Hepatocyte (in vitro differentiated cells): ENCODE data around the gene CAPZB. TPM values are rescaled to one million over a fixed set of nuclear protein-coding genes. Genes with fewer than 3 reads are reported as not detected.

Experiments
- DNase-seq: peaks from one replicate; pipeline ENCODE4 v3.0.0-alpha.2; 2016; ENCODE audit warnings: low spot score
- H2AFZ ChIP-seq: fragments of 200-600 bp; sonication (generic); 2 replicates; pipeline ENCODE4 v1.6.0; 2016; ENCODE audit warnings: antibody characterized with exemption, mild to moderate bottlenecking
- H3K27ac ChIP-seq: fragments of 200-600 bp; sonication (generic); 2 replicates; pipeline ENCODE4 v1.5.1; 2016; ENCODE audit warnings: mild to moderate bottlenecking
- H3K27me3 ChIP-seq: fragments of 200-600 bp; sonication (generic); 2 replicates; pipeline ENCODE4 v1.6.1; 2016
- H3K36me3 ChIP-seq: fragments of 200-600 bp; sonication (generic); replicated peaks from 2 replicates; pipeline ENCODE4 v1.5.1; 2016; ENCODE audit warnings: low read depth; ENCODE audit not compliant: insufficient read depth
- H3K4me1 ChIP-seq: fragments of 200-600 bp; sonication (generic); 2 replicates; pipeline ENCODE4 v1.5.1; 2016; ENCODE audit warnings: mild to moderate bottlenecking, moderate library complexity; ENCODE audit not compliant: insufficient read depth
- H3K4me2 ChIP-seq: fragments of 200-600 bp; sonication (generic); 2 replicates; pipeline ENCODE4 v1.6.0; 2016
- H3K4me3 ChIP-seq: fragments of 200-600 bp; sonication (generic); 2 replicates; pipeline ENCODE4 v1.5.1; 2016; ENCODE audit warnings: mild to moderate bottlenecking
- H3K79me2 ChIP-seq: fragments of 200-600 bp; sonication (generic); 2 replicates; pipeline ENCODE4 v1.6.0; 2017; ENCODE audit warnings: mild to moderate bottlenecking
- H3K9me2 ChIP-seq: fragments of 200-600 bp; sonication (generic); replicated peaks from 2 replicates; pipeline ENCODE4 v1.6.0; 2017; ENCODE audit warnings: mild to moderate bottlenecking; ENCODE audit not compliant: insufficient read depth
- H3K9me3 ChIP-seq: fragments of 200-600 bp; sonication (generic); 2 replicates; pipeline ENCODE4 v1.5.1; 2016; ENCODE audit warnings: low read depth, mild to moderate bottlenecking
- H4K20me1 ChIP-seq: fragments of 200-600 bp; sonication (generic); 2 replicates; pipeline ENCODE4 v1.6.0; 2016; ENCODE audit warnings: mild to moderate bottlenecking; ENCODE audit not compliant: insufficient read depth, poor library complexity, severe bottlenecking
- EZH2 ChIP-seq: fragments of 200-600 bp; sonication (generic); IDR thresholded peaks from 2 replicates; pipeline ENCODE4 v1.6.1; 2016; ENCODE audit warnings: antibody characterized with exemption, mild to moderate bottlenecking, borderline replicate concordance
- EZH2phosphoT487 ChIP-seq: fragments of 200-600 bp; sonication (generic); IDR thresholded peaks from one replicate; pipeline ENCODE4 v1.6.1; 2018; ENCODE audit warnings: antibody characterized with exemption, mild to moderate bottlenecking, low read depth, moderate library complexity; ENCODE audit not compliant: unreplicated experiment, severe bottlenecking
- WGBS: methylation state at CpG from one replicate; pipeline ENCODE4 v1.1.6; 2016; ENCODE audit warnings: low lambda C conversion rate; ENCODE audit errors: missing lambda C conversion rate; 5-methylcytosine and 5-hydroxymethylcytosine counted together
- polyA plus RNA-seq: library from polyadenylated mRNA; unstranded; fragments of >200 nt; fragmentation: Nextera tagmentation; extraction: Ambion mirVana; gene quantifications from 2 replicates; pipeline ENCODE4 v1.2.1, GENCODE V29; 2016
- total RNA-seq: library from RNA; depleted of rRNA; stranded (reverse); fragments of >200 nt; gene quantifications from 2 replicates; pipeline ENCODE4 v1.2.3, GENCODE V29; 2014
- TF ChIP-seq, protein P1 (sequence below): fragments of 200-600 bp; sonication (generic); IDR thresholded peaks from 2 replicates; pipeline ENCODE4 v1.5.1; 2016; ENCODE audit warnings: antibody characterized with exemption, mild to moderate bottlenecking; ENCODE audit not compliant: poor library complexity

The CAPZB gene
- total and polyA plus RNA-seq, 2 experiments from 2014 or later = 139 to 261 TPM

DNA sequence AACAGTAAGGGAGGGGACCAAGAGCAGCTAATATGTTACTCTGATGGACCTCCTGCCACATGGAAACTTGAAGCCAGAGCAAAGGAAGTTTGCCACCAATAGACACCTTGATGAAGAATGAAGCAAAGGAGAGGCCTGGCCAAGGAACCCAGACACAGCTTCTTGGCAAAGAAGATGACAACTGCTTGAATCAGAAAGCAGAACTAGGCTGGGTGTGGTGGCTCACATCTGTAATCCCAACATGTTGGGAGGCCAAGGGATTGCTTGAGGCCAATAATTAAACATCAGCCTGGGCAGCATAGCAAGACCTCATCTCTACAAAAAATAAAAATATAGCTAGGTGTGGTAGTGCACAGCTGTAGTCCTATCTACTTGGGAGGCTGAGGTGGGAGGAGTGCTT, 31.7 kb upstream of the CAPZB start:
- TF ChIP-seq EZH2 (no peak), EZH2phosphoT487 (no peak)
- TF ChIP-seq, protein P1, sequence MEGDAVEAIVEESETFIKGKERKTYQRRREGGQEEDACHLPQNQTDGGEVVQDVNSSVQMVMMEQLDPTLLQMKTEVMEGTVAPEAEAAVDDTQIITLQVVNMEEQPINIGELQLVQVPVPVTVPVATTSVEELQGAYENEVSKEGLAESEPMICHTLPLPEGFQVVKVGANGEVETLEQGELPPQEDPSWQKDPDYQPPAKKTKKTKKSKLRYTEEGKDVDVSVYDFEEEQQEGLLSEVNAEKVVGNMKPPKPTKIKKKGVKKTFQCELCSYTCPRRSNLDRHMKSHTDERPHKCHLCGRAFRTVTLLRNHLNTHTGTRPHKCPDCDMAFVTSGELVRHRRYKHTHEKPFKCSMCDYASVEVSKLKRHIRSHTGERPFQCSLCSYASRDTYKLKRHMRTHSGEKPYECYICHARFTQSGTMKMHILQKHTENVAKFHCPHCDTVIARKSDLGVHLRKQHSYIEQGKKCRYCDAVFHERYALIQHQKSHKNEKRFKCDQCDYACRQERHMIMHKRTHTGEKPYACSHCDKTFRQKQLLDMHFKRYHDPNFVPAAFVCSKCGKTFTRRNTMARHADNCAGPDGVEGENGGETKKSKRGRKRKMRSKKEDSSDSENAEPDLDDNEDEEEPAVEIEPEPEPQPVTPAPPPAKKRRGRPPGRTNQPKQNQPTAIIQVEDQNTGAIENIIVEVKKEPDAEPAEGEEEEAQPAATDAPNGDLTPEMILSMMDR = no peak
- no peak for DNase-seq

DNA sequence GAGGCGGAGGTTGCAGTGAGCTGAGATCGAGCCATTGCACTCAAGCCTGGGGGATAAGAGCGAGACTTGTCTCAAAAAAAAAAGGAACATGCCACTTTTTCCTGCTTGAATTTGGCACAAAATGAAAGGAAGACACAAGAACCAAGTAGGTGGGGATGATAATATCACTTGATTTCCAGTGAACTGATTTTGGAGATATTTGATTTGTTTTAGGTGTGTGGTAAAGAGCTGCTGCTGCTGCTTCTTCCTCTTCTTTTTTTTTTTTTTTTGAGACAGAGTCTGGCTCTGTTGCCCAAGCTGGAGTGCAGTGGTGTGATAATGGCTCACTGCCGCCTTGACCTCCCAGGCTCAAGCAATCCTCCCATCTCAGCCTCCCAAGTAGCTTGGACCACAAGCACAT, 29.9 kb upstream of the CAPZB start:
- no peak for TF ChIP-seq EZH2
- TF ChIP-seq, protein P1 = no peak
- no peak for TF ChIP-seq EZH2phosphoT487
- H3K4me1 ChIP-seq = no peaks in the 10 kb centered on the region
- DNase-seq = no peak
- 94% methylated on average over 4 of the region's 4 CpGs for WGBS
- no peak overlapping the region for H3K4me3 ChIP-seq
- no peaks in the 10 kb centered on the region for H3K36me3 ChIP-seq
- no peak overlapping the region for H3K27ac ChIP-seq
- no peaks in the 10 kb centered on the region for H3K27me3 ChIP-seq
- H4K20me1 ChIP-seq = no peaks in the 10 kb centered on the region
- H3K9me2 ChIP-seq = no peaks in the 10 kb centered on the region
- no peaks in the 10 kb centered on the region for H3K79me2 ChIP-seq
- H3K4me2 ChIP-seq = no peak overlapping the region
- no peaks in the 10 kb centered on the region for H3K9me3 ChIP-seq
- H2AFZ ChIP-seq = no peak overlapping the region

More for the DNA sequence above, 31.7 kb upstream of the CAPZB start:
- Histone ChIP-seq H3K27me3 (no peaks in the 10 kb centered on the region), H3K4me1 (no peaks in the 10 kb centered on the region), H3K4me3 (no peak overlapping the region), H4K20me1 (no peaks in the 10 kb centered on the region), H2AFZ (no peak overlapping the region), H3K79me2 (no peaks in the 10 kb centered on the region), H3K36me3 (no peaks in the 10 kb centered on the region), H3K9me2 (no peaks in the 10 kb centered on the region), H3K9me3 (no peaks in the 10 kb centered on the region), H3K4me2 (no peak overlapping the region), H3K27ac (no peak overlapping the region)

DNA sequence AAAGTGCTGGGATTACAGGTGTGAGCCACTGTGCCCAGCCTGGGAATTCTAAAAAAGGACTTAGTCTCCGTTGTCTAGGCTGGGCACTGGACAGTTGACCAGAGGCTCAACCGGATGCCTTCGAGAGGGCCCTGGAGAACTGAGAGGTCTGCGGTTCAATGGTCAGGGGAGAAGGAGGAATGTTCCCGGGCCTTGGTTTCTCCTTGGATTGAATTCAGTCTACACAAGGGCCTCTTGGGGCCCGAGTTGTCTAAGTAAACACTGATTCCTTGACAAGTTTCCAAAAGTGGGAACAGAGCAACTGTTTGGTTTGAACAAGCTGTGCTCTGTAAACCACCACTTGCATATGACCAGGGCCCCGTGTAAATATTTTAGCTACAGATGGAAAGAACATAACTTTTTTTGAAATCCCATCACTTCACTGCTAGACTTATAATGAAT, 29.1 kb upstream of the CAPZB start:
- no peaks in the 10 kb centered on the region for H3K27me3 ChIP-seq
- no peaks in the 10 kb centered on the region for H3K4me1 ChIP-seq
- H3K4me2 ChIP-seq = no peak overlapping the region
- no peaks in the 10 kb centered on the region for H3K9me2 ChIP-seq
- WGBS = 81% methylated on average over 7 of the region's 7 CpGs
- no peaks in the 10 kb centered on the region for H3K79me2 ChIP-seq
- no peaks in the 10 kb centered on the region for H3K36me3 ChIP-seq
- no peak overlapping the region for H3K27ac ChIP-seq
- H2AFZ ChIP-seq = no peak overlapping the region
- TF ChIP-seq EZH2 = no peak
- TF ChIP-seq, protein P1 = no peak
- TF ChIP-seq EZH2phosphoT487 = no peak
- H4K20me1 ChIP-seq = no peaks in the 10 kb centered on the region
- H3K9me3 ChIP-seq = no peaks in the 10 kb centered on the region
- H3K4me3 ChIP-seq = no peak overlapping the region
- DNase-seq = no peak

DNA sequence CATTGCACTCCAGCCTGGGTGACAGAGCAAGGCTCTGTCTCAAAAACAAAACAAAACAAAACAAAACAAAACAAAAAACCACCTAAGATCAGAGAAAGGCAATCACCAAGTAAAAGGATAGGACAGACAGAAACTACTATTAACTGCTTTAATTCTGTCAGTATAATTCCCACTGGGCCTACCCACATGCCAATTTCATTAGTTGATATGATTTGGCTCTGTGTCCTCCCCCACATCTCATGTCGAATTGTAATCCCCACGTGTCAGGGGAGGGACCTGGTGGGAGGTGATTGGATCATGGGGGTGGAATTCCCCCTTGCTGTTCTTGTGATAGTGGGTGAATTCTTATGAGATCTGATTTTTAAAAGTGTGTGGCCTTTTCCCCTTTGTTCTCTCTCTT, 27.2 kb upstream of the CAPZB start:
- WGBS = 50% methylated on average over 2 of the region's 2 CpGs
- no peak overlapping the region for H3K27ac ChIP-seq

More for the DNA sequence above, 27.2 kb upstream of the CAPZB start:
- Histone ChIP-seq H3K9me3 (no peaks in the 10 kb centered on the region), H3K79me2 (no peaks in the 10 kb centered on the region), H3K4me2 (no peak overlapping the region), H3K36me3 (no peaks in the 10 kb centered on the region), H3K27me3 (no peaks in the 10 kb centered on the region), H3K9me2 (no peaks in the 10 kb centered on the region), H2AFZ (no peak overlapping the region), H3K4me3 (no peak overlapping the region), H4K20me1 (no peaks in the 10 kb centered on the region), H3K4me1 (no peaks in the 10 kb centered on the region)
- DNase-seq = no peak
- TF ChIP-seq, protein P1 = no peak
- TF ChIP-seq EZH2phosphoT487 = no peak
- no peak for TF ChIP-seq EZH2
